B cell (primary cell): ENCODE results near the gene CLN6. TPM values are rescaled to one million over a fixed set of nuclear protein-coding genes. Genes with fewer than 3 reads are reported as not detected.
A peak's percentile ranks its signal among the peaks of the same experiment; 100 is the strongest.

Experiments used
- ATAC-seq: fragments of 200-7000 bp; cut with Tn5 transposase; one replicate; pipeline ENCODE4 v1.10.0; 2021; ENCODE audit warnings: low read depth, mild to moderate bottlenecking, moderate number of reproducible peaks, moderate library complexity
- CTCF ChIA-PET: fragments of 350-600 bp; sonication (Branson Sonifier 250); formaldehyde crosslinking; loops from one replicate; lab custom pipeline; 2021; ENCODE audit warnings: antibody characterized with exemption, inconsistent platforms; lab: Charles Lee
- POLR2A ChIA-PET: fragments of 350-600 bp; sonication (Branson Sonifier 250); formaldehyde crosslinking; loops from one replicate; lab custom pipeline; 2021; ENCODE audit warnings: antibody characterized with exemption; lab: Charles Lee
- DNase-seq: peaks from one replicate; pipeline ENCODE4 v3.0.0; 2013
- H2AFZ ChIP-seq: 2 replicates; pipeline ENCODE4 v1.6.1; 2012; ENCODE audit warnings: mild to moderate bottlenecking, low read depth, low read length; ENCODE audit not compliant: insufficient read depth, poor library complexity, severe bottlenecking
- H3K27ac ChIP-seq, 2 donors: 1 replicate in 1 of 2; 2 replicates in 1 of 2; pipeline ENCODE4 v1.5.1; 2012 to 2013; ENCODE audit warnings: low read length in 2 of 2, mild to moderate bottlenecking in 2 of 2, moderate library complexity in 1 of 2
- H3K27me3 ChIP-seq, 4 experiments: fragments of 200-600 bp in 1 of 4; sonication (generic) in 1 of 4; replicated peaks in 1 of 4; 1 replicate in 2 of 4; 2 replicates in 2 of 4; pipeline versions ENCODE4 v1.6.1 to v1.7.0; 2013 to 2016; ENCODE audit warnings: low read length in 3 of 4, mild to moderate bottlenecking in 2 of 4, mixed read lengths in 1 of 4, moderate library complexity in 1 of 4; ENCODE audit not compliant: insufficient read depth in 4 of 4, control insufficient read depth in 3 of 4; ENCODE audit errors: control extremely low read depth in 1 of 4
- H3K36me3 ChIP-seq, 2 experiments: replicated peaks in 1 of 2; 1 replicate in 1 of 2; 2 replicates in 1 of 2; pipeline versions ENCODE4 v1.6.1 to v1.7.1; 2013; ENCODE audit warnings: low read length in 1 of 2; ENCODE audit not compliant: insufficient read depth in 2 of 2, control insufficient read depth in 1 of 2; ENCODE audit errors: control extremely low read depth in 1 of 2, extremely low read depth in 1 of 2
- H3K4me1 ChIP-seq, 2 donors: fragments of 200-600 bp in 1 of 2; sonication (generic) in 1 of 2; 1 replicate in 1 of 2; 2 replicates in 1 of 2; pipeline versions ENCODE4 v1.5.1 to v1.6.1; 2013 to 2017; ENCODE audit warnings: low read length in 2 of 2; ENCODE audit not compliant: control insufficient read depth in 2 of 2, insufficient read depth in 2 of 2
- H3K4me2 ChIP-seq: replicated peaks from 2 replicates; pipeline ENCODE3; 2012; ENCODE audit warnings: mild to moderate bottlenecking, low read depth, low read length; ENCODE audit not compliant: poor library complexity, severe bottlenecking
- H3K4me3 ChIP-seq, 5 experiments: fragments of 200-600 bp in 1 of 5; sonication (generic) in 1 of 5; 1 replicate in 3 of 5; 2 replicates in 2 of 5; pipeline versions ENCODE4 v1.5.1 to v1.7.0; 2011 to 2016; ENCODE audit warnings: low read length in 4 of 5, mild to moderate bottlenecking in 4 of 5, low read depth in 2 of 5, control low read depth in 1 of 5, moderate library complexity in 1 of 5; ENCODE audit not compliant: insufficient read depth in 1 of 5; ENCODE audit errors: control extremely low read depth in 1 of 5, extremely low read depth in 1 of 5
- H3K79me2 ChIP-seq: fragments of 200-600 bp; sonication (generic); one replicate; pipeline ENCODE4 v1.6.0; 2016; ENCODE audit warnings: low read length; ENCODE audit not compliant: control insufficient read depth, insufficient read depth
- H3K9ac ChIP-seq: fragments of 200-600 bp; sonication (generic); 2 replicates; pipeline ENCODE4 v1.6.1; 2017; ENCODE audit warnings: mild to moderate bottlenecking, low read length, moderate library complexity
- H3K9me3 ChIP-seq, 3 donors: one replicate each; pipeline versions ENCODE4 v1.6.1 to v1.7.1; 2013; ENCODE audit warnings: low read length in 2 of 3; ENCODE audit not compliant: control insufficient read depth in 2 of 3, insufficient read depth in 1 of 3; ENCODE audit errors: control extremely low read depth in 1 of 3
- H4K20me1 ChIP-seq: 2 replicates; pipeline ENCODE4 v1.6.0; 2012; ENCODE audit warnings: mild to moderate bottlenecking, low read length; ENCODE audit not compliant: insufficient read depth, control insufficient read depth, poor library complexity, severe bottlenecking
- H3K27ac Mint-ChIP-seq: one replicate; pipeline ENCODE4 v1.8.0; 2021; ENCODE audit warnings: mixed read lengths
- H3K27me3 Mint-ChIP-seq: one replicate; pipeline ENCODE4 v1.8.0; 2021; ENCODE audit warnings: mixed read lengths
- H3K4me1 Mint-ChIP-seq: one replicate; pipeline ENCODE4 v1.8.0; 2021; ENCODE audit warnings: mixed read lengths
- H3K4me3 Mint-ChIP-seq: one replicate; pipeline ENCODE4 v1.8.0; 2021; ENCODE audit warnings: mixed read lengths
- H3K9me3 Mint-ChIP-seq: one replicate; pipeline ENCODE4 v1.8.0; 2022; ENCODE audit warnings: mixed read lengths; ENCODE audit not compliant: insufficient read depth
- CTCF ChIP-seq: fragments of 200-600 bp; IDR thresholded peaks from one replicate; pipeline ENCODE4 v1.8.0; 2022; ENCODE audit warnings: antibody characterized with exemption, mild to moderate bottlenecking
- EZH2 ChIP-seq: IDR thresholded peaks from 2 replicates; pipeline ENCODE4 v1.6.1; 2012; ENCODE audit warnings: borderline replicate concordance, low read depth, mild to moderate bottlenecking, moderate library complexity, low read length; ENCODE audit not compliant: insufficient read depth, poor library complexity, severe bottlenecking
- WGBS: methylation state at CpG from one replicate; pipeline ENCODE4 v1.1.5; 2013; ENCODE audit warnings: missing lambda C conversion rate; ENCODE audit not compliant: insufficient coverage; 5-methylcytosine and 5-hydroxymethylcytosine counted together
- intact Hi-C: fragments of 100-400 bp; cut with micrococcal nuclease; formaldehyde crosslinking; loops from one replicate; pipeline ENCODE4 v1.10.0; 2022
- polyA plus RNA-seq: library from polyadenylated mRNA; depleted of rRNA; stranded (reverse); fragments of >200 nt; gene quantifications from 2 replicates; pipeline ENCODE4 v1.2.3, GENCODE V29; 2012
- total RNA-seq, 2 donors: library from RNA; stranded (reverse); fragments of 120-200 nt in 1 of 2; gene quantifications; 1 replicate in 1 of 2; 2 replicates in 1 of 2; pipeline versions ENCODE4 v1.2.3 to v1.2.4, GENCODE V29; 2013 to 2022

Gene CLN6
- total and polyA plus RNA-seq, 2 donors (not counting 1 experiment from before 2014, with no cell fraction given), result 22.8 TPM

GRCh38 chr15:68228143-68228970 lies 1.2 kb downstream of the CLN6 start:
- Histone ChIP-seq H3K9ac (peak overlapping the region; percentile 91), H3K4me1 (peaks cover 25 to 44% of the 10 kb centered on the region in 2 donors), H3K79me2 (peaks cover 64% of the 10 kb centered on the region), H3K4me2 (peak overlapping the region; percentile 98), H3K27ac (peak overlapping the region in 1 of 2 donors; percentile 88), H2AFZ (peak overlapping the region; percentile 97), H4K20me1 (peaks cover 15% of the 10 kb centered on the region), H3K36me3 (no peaks in the 10 kb centered on the region), H3K9me3 (no peaks in the 10 kb centered on the region), H3K4me3 (peak overlapping the region; percentile 47 to 76 (median 73)), H3K27me3 (peaks cover 0 to 2% (median 0%) of the 10 kb centered on the region in 4 experiments)
- no peak for ATAC-seq
- POLR2A ChIA-PET, result interaction anchor here (2.6 to 3.6 kb wide), 2 partner anchors 50 to 174 kb away, joined by 9 to 26 read pairs; partner anchors contain the start of genes FEM1B and PIAS1
- 58% methylated on average over 22 of the region's 25 CpGs for WGBS
- TF ChIP-seq EZH2 (no peak), CTCF (no peak)
- Mint-ChIP-seq H3K27me3 (no peaks in the 10 kb centered on the region), H3K9me3 (no peaks in the 10 kb centered on the region), H3K27ac (peak overlapping the region; percentile 86), H3K4me3 (peak overlapping the region; percentile 96), H3K4me1 (peaks cover 46% of the 10 kb centered on the region)
- CTCF ChIA-PET, result interaction anchor here (1.4 kb wide), 1 partner anchor 25 kb away, joined by 3 read pairs; no protein-coding TSS in a partner anchor
- DNase-seq, result no peak
- intact Hi-C loops, result loop anchor here (5.0 kb wide), 1 partner anchor 589 kb away; no protein-coding TSS in a partner anchor
